Measurements from ENCODE around the gene PEDS1. TPM values are rescaled to one million over a fixed set of nuclear protein-coding genes. Genes with fewer than 3 reads are reported as not detected.
A peak's percentile ranks its signal among the peaks of the same experiment; 100 is the strongest.

PEDS1 gene
- total RNA-seq, 1 donor from 2014 or later = 27.8 TPM

DNA sequence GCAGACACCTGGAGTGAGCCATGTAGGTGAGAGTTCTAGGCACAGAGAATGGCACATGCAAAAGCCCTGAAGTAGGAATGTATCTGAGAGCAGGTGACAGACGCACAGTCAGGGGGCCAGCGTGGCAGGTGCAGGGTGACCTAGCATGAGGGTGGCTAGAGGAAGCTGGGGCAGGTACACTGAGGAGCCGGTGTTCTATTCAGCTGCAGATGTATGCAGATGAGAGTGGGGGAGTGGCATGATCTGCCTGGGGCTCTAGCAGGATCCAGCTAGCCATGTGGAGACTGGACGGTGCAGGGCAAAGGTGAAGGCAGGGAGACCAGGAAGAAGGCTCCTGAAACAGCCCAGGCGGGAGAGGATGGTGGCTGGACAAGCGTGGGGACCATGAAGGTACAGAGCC is 10.7 kb downstream of the PEDS1 start:
- no peaks in the 10 kb centered on the region for H3K9me3 ChIP-seq
- H3K4me1 ChIP-seq = peaks cover 85% of the 10 kb centered on the region
- intact Hi-C loops (cut with DNase I) = no loop called here
- no peak overlapping the region for H3K4me3 ChIP-seq
- no peak overlapping the region for H3K27ac ChIP-seq
- H3K27me3 ChIP-seq (ENCODE audit: low read depth) = no peaks in the 10 kb centered on the region
- TF ChIP-seq, protein P1, sequence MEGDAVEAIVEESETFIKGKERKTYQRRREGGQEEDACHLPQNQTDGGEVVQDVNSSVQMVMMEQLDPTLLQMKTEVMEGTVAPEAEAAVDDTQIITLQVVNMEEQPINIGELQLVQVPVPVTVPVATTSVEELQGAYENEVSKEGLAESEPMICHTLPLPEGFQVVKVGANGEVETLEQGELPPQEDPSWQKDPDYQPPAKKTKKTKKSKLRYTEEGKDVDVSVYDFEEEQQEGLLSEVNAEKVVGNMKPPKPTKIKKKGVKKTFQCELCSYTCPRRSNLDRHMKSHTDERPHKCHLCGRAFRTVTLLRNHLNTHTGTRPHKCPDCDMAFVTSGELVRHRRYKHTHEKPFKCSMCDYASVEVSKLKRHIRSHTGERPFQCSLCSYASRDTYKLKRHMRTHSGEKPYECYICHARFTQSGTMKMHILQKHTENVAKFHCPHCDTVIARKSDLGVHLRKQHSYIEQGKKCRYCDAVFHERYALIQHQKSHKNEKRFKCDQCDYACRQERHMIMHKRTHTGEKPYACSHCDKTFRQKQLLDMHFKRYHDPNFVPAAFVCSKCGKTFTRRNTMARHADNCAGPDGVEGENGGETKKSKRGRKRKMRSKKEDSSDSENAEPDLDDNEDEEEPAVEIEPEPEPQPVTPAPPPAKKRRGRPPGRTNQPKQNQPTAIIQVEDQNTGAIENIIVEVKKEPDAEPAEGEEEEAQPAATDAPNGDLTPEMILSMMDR (IDR thresholded peaks at IDR 0.05) = no peak
- ATAC-seq (no peak), DNase-seq (no peak)
- H3K36me3 ChIP-seq = peaks cover 46% of the 10 kb centered on the region

DNA sequence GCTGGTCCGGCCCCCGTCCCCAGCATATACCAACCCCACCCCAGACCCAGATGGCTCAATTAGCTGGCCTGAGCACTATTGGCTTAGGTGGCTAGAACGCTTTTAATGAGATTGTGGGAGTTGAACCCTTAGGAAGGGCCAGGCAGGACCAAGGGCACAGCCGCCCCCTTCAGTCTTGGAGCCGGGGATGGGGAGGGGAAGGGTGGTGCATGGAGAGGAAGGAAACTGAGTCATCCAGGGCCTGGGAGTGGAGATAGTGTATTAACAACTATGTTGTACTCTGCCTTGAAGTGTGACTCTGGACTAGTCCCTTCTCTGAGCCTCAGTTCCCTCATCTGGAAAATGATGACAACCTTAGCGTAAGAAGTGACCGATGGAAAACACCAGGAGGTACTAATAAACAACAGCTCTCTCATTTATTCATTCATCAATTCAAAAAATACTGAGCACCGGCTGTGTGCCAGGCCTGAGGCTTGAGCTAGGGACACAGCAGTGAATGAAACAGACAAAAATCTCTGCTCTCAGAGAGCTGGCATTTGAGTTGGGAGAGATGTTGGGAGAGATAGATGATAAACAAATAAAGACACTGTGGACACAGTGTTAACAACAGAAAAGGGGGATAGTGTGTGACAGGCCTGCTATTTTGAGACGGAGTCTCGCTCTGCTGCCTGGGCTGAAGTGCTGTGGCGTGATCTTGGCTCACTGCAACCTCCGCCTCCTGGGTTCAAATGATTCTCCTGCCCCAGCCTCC is 11.5 kb downstream of the PEDS1 start:
- H3K4me1 ChIP-seq = peaks cover 81% of the 10 kb centered on the region

DNA sequence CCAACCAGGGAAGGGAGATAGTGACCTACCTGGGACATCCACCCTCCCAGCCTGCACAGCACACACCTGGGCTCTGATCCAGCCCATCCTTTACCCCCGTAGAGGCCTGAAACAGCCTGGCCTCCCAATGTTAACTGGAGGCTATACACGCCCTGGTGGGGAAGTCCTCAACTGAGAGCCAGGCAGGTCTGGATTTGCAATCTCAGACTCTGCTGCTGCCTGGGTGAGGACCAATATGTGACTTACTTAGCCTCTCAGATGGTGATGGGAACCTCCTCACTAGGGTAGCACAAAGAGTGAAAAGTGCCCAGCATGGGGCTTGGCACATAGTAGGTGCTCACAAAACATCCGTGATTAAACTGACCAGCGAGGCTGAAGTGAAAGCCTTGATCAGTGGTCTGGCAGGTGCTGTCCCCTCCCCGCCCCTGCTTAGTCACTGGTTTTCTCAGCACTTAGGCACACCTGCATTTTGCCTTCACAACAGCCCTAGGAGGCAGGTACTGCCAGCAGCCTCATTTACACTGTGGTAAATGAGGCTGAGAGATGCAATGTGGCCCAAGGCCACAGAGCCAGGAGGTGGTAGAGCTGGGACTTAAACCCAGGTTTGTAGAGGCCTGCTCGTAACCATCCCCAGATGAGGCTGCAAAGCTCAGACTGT is 12.4 kb downstream of the PEDS1 start:
- intact Hi-C loops (cut with DNase I) = no loop called here
- TF ChIP-seq, protein P1 (IDR thresholded peaks at IDR 0.05) = no peak
- DNase-seq (no peak), ATAC-seq (no peak)
- H3K27me3 ChIP-seq (ENCODE audit: low read depth) = no peaks in the 10 kb centered on the region
- peaks cover 45% of the 10 kb centered on the region for H3K36me3 ChIP-seq
- H3K9me3 ChIP-seq = no peaks in the 10 kb centered on the region
- no peak overlapping the region for H3K4me3 ChIP-seq
- peaks cover 72% of the 10 kb centered on the region for H3K4me1 ChIP-seq
- peak overlapping the region; percentile 18 for H3K27ac ChIP-seq

More for the DNA sequence above, 11.5 kb downstream of the PEDS1 start:
- Histone ChIP-seq H3K36me3 (peaks cover 45% of the 10 kb centered on the region), H3K9me3 (no peaks in the 10 kb centered on the region), H3K27ac (peak overlapping the region; percentile 46), H3K27me3 (ENCODE audit: low read depth) (no peaks in the 10 kb centered on the region), H3K4me3 (no peak overlapping the region)
- TF ChIP-seq, protein P1 (IDR thresholded peaks at IDR 0.05) = no peak
- ATAC-seq (no peak), DNase-seq (no peak)
- intact Hi-C loops (cut with DNase I) = no loop called here

- H3K27ac ChIP-seq = peak overlapping the region; percentile 18
- H3K4me1 ChIP-seq = peaks cover 65% of the 10 kb centered on the region
- H3K36me3 ChIP-seq = peaks cover 45% of the 10 kb centered on the region
- TF ChIP-seq, protein P1 (IDR thresholded peaks at IDR 0.05) = no peak
- intact Hi-C loops (cut with DNase I) = no loop called here
- no peak for ATAC-seq
- H3K27me3 ChIP-seq (ENCODE audit: low read depth) = no peaks in the 10 kb centered on the region
- H3K4me3 ChIP-seq = no peak overlapping the region
- no peak for DNase-seq
- H3K9me3 ChIP-seq = no peaks in the 10 kb centered on the region
These were observed 13.1 kb downstream of the PEDS1 start for GRCh38 chr20:50140339-50140859.

DNA sequence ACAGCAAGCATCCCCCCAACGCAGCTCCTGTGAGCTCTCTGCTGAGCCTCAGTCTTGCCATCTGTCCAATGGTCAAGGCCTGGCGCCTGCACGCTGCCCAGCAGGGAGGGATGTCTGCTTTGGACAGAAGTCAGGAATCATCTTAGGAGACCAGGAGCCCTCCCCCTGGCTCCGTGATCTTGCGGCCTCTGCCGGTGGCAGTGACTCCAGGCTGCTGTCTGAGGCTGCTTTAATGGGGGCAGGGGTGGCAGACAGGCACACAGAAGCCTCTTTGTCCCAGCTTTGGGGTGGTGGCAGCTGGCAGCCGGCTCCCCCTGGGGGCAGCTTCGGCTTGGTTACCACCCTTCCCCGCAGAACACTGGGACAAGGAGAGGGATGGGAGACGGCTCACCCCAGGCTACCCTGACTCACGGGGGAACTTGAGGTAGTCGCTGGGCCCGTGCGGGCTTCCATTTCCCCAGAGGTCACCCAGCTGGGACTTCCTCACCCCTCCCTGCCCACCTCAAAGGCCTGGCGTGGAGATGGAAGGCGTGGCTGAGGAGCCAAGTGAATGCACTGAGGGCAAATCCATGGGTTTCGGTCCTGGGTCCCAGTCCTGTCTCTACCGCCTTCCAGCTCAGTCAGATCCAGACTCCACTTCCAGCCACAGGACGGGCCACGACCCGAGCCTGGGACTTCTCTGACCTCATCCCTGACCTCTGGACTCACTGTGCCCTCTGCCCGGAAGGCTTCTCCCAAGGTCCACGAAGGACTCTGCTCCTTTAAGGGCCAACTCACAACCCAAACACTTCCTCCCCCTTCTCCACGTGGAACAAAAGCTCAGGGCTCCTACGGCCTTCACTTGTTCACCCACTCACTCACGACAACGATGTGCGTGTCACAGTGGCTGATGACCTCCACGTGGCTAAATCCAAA is 14.8 kb downstream of the PEDS1 start:
- Histone ChIP-seq H3K4me1 (peaks cover 48% of the 10 kb centered on the region), H3K9me3 (no peaks in the 10 kb centered on the region), H3K27ac (peak overlapping the region; percentile 53), H3K27me3 (ENCODE audit: low read depth) (no peaks in the 10 kb centered on the region), H3K36me3 (peaks cover 61% of the 10 kb centered on the region), H3K4me3 (no peak overlapping the region)
- intact Hi-C loops (cut with DNase I) = no loop called here
- ATAC-seq (peak in 1 of 2 donors; percentile 4), DNase-seq (no peak)
- TF ChIP-seq, protein P1 (IDR thresholded peaks at IDR 0.05) = no peak
